Kidney (tissue), 14 donors: ENCODE measurements around the gene IP6K3. TPM values are rescaled to one million over a fixed set of nuclear protein-coding genes. Genes with fewer than 3 reads are reported as not detected.

Experiments used
- DNase-seq, 5 donors: peaks; one replicate each; pipeline ENCODE4 v3.0.0-alpha.2; 2013 to 2020
- FAIRE-seq: peaks from 2 replicates; lab custom pipeline; 2012; peaks lifted over from hg19 to GRCh38; lab: Jason Lieb, UNC
- H3K27ac ChIP-seq, 2 donors: one replicate each; pipeline ENCODE4 v1.7.0; 2013; ENCODE audit warnings: low read depth in 2 of 2, low read length in 2 of 2, inconsistent platforms in 1 of 2
- H3K27me3 ChIP-seq: one replicate; pipeline ENCODE4 v1.7.1; 2013; ENCODE audit warnings: low read length, inconsistent platforms; ENCODE audit not compliant: control insufficient read depth, insufficient read depth
- H3K36me3 ChIP-seq, 3 donors: one replicate each; pipeline versions ENCODE4 v1.7.0 to v1.7.1; 2013; ENCODE audit warnings: low read length in 3 of 3, control low read depth in 1 of 3, inconsistent platforms in 1 of 3; ENCODE audit not compliant: insufficient read depth in 3 of 3, control insufficient read depth in 2 of 3
- H3K4me1 ChIP-seq, 3 donors: one replicate each; pipeline versions ENCODE4 v1.7.0 to v1.7.1; 2013; ENCODE audit warnings: low read length in 3 of 3, inconsistent platforms in 1 of 3, low read depth in 1 of 3; ENCODE audit not compliant: control insufficient read depth in 2 of 3, insufficient read depth in 2 of 3
- H3K4me3 ChIP-seq, 3 donors: one replicate each; pipeline versions ENCODE4 v1.7.0 to v1.8.1; 2013; ENCODE audit warnings: low read length in 3 of 3, control low read depth in 1 of 3, inconsistent platforms in 1 of 3
- H3K9ac ChIP-seq, 3 donors: one replicate each; pipeline versions ENCODE4 v1.7.0 to v1.7.1; 2013; ENCODE audit warnings: low read length in 3 of 3, control low read depth in 1 of 3, inconsistent platforms in 1 of 3
- H3K9me3 ChIP-seq, 3 donors: one replicate each; pipeline versions ENCODE4 v1.7.0 to v1.7.1; 2013; ENCODE audit warnings: low read length in 3 of 3, control low read depth in 1 of 3, inconsistent platforms in 1 of 3; ENCODE audit not compliant: control insufficient read depth in 2 of 3, insufficient read depth in 1 of 3
- CTCF ChIP-seq: IDR thresholded peaks from 3 replicates; pipeline ENCODE4 v1.5.1; 2012; ENCODE audit warnings: mild to moderate bottlenecking, moderate library complexity, borderline replicate concordance; ENCODE audit not compliant: insufficient read depth; ENCODE audit errors: extremely low read depth
- intact Hi-C: fragments of 100-400 bp; cut with DNase I; formaldehyde crosslinking; loops from one replicate; pipeline ENCODE4 v1.11.1; 2022
- polyA plus RNA-seq: library from polyadenylated mRNA; stranded (reverse); fragments of 350-450 nt; fragmentation: Illumina TruSeq; extraction: RNeasy Lipid Tissue Mini Kit (QIAGEN cat#74804); gene quantifications from one replicate; pipeline ENCODE4 v1.2.3, GENCODE V29; 2014; ENCODE audit warnings: low read depth, low replicate concordance; ENCODE audit not compliant: insufficient read depth
- total RNA-seq: library from RNA; stranded (reverse); fragmentation: NEBNext Ultra II Directional; extraction: Animal tissue kit (Norgen Biotek cat#: 25700); gene quantifications from one replicate; pipeline ENCODE4 v1.2.1, GENCODE V29; 2021
- donor health status: control.
- donor health status: control.
- donor health status: control.
- donor health status: control.
- donor health status: control.
- donor health status: DM: yes; HTN: yes; CAD: no.
- donor health status: Normal renal cell carcinoma (clear cell type).

Gene IP6K3
- total and polyA plus RNA-seq, 2 donors from 2014 or later = 0.47 to 4.0 TPM

GRCh38 chr6:33684983-33685382 lies 61.7 kb downstream of the IP6K3 start:
- no peak for TF ChIP-seq CTCF
- no peak for FAIRE-seq
- Histone ChIP-seq H3K4me3 (no peak overlapping the region), H3K27me3 (no peaks in the 10 kb centered on the region), H3K9me3 (no peaks in the 10 kb centered on the region), H3K27ac (no peak overlapping the region), H3K9ac (no peak overlapping the region), H3K4me1 (no peaks in the 10 kb centered on the region), H3K36me3 (peaks cover 0 to 2% (median 0%) of the 10 kb centered on the region in 3 donors)
- intact Hi-C loops = no loop called here
- DNase-seq = no peak

GRCh38 chr6:33684428-33684896 lies 62.2 kb downstream of the IP6K3 start:
- FAIRE-seq = no peak
- DNase-seq = no peak
- Histone ChIP-seq H3K9me3 (no peaks in the 10 kb centered on the region), H3K9ac (no peak overlapping the region), H3K27ac (no peak overlapping the region), H3K36me3 (peaks cover 0 to 2% (median 0%) of the 10 kb centered on the region in 3 donors), H3K27me3 (no peaks in the 10 kb centered on the region), H3K4me1 (no peaks in the 10 kb centered on the region), H3K4me3 (no peak overlapping the region)
- no peak for TF ChIP-seq CTCF
- intact Hi-C loops = no loop called here

GRCh38 chr6:33683576-33684427 lies 62.9 kb downstream of the IP6K3 start:
- Histone ChIP-seq H3K36me3 (peaks cover 0 to 2% (median 0%) of the 10 kb centered on the region in 3 donors), H3K27me3 (no peaks in the 10 kb centered on the region), H3K27ac (no peak overlapping the region), H3K4me1 (no peaks in the 10 kb centered on the region), H3K4me3 (no peak overlapping the region), H3K9ac (no peak overlapping the region), H3K9me3 (no peaks in the 10 kb centered on the region)
- DNase-seq (no peak), FAIRE-seq (no peak)
- no peak for TF ChIP-seq CTCF
- intact Hi-C loops = no loop called here
